Measurements from ENCODE around the gene ZNF804A. TPM values are rescaled to one million over a fixed set of nuclear protein-coding genes. Genes with fewer than 3 reads are reported as not detected.

Gene ZNF804A
- total RNA-seq, 1 donor from 2014 or later: 0.32 TPM

- H3K9ac ChIP-seq (ENCODE audit: low read length): no peak overlapping the region
- TF ChIP-seq CTCF (IDR thresholded peaks at IDR 0.05; ENCODE audit: insufficient read depth, low read depth, low read length): no peak
- no peak for TF ChIP-seq EZH2 (IDR thresholded peaks at IDR 0.05; ENCODE audit: insufficient read depth, low read length)
- no peaks in the 10 kb centered on the region for H4K20me1 ChIP-seq (ENCODE audit: insufficient read depth, low read length)
- Mint-ChIP-seq H3K36me3 (ENCODE audit: low read depth, unreplicated experiment) (no peaks in the 10 kb centered on the region), H3K9me3 (ENCODE audit: unreplicated experiment) (peaks cover 8% of the 10 kb centered on the region), H3K27ac (ENCODE audit: unreplicated experiment) (no peak overlapping the region), H3K4me1 (ENCODE audit: low read depth, unreplicated experiment) (no peaks in the 10 kb centered on the region), H3K4me3 (ENCODE audit: unreplicated experiment) (no peak overlapping the region), H3K27me3 (ENCODE audit: low read depth, unreplicated experiment) (no peaks in the 10 kb centered on the region)
- no peak overlapping the region for H3K27ac ChIP-seq (ENCODE audit: low read depth, low read length)
- H3K4me3 ChIP-seq (ENCODE audit: insufficient read depth, low read depth, low read length): no peak overlapping the region
- no peaks in the 10 kb centered on the region for H3K4me1 ChIP-seq (ENCODE audit: insufficient read depth, low read length)
- H2AFZ ChIP-seq (ENCODE audit: low read depth, low read length): no peak overlapping the region
- no peak for DNase-seq (ENCODE audit: low read depth)
- H3K27me3 ChIP-seq (ENCODE audit: insufficient read depth, low read length): no peaks in the 10 kb centered on the region
- no peaks in the 10 kb centered on the region for H3K36me3 ChIP-seq (ENCODE audit: insufficient read depth, low read length)
- no peak for FAIRE-seq
- no peak overlapping the region for H3K4me2 ChIP-seq (ENCODE audit: low read length)
- H3K79me2 ChIP-seq (ENCODE audit: insufficient read depth, low read length): no peaks in the 10 kb centered on the region
- no peaks in the 10 kb centered on the region for H3K9me3 ChIP-seq (ENCODE audit: insufficient read depth, low read depth, low read length)
Measured at GRCh38 chr2:184610891-184611290, 12.6 kb downstream of the ZNF804A start.

GRCh38 chr2:184611361-184612085 lies 13.2 kb downstream of the ZNF804A start:
- H3K36me3 Mint-ChIP-seq (ENCODE audit: low read depth, unreplicated experiment): no peaks in the 10 kb centered on the region
- FAIRE-seq (no peak), DNase-seq (ENCODE audit: low read depth) (peak; percentile 4)
- H3K4me3 Mint-ChIP-seq (ENCODE audit: unreplicated experiment): no peak overlapping the region
- H3K9me3 Mint-ChIP-seq (ENCODE audit: unreplicated experiment): peaks cover 8% of the 10 kb centered on the region
- Histone ChIP-seq H2AFZ (ENCODE audit: low read depth, low read length) (no peak overlapping the region), H3K36me3 (ENCODE audit: insufficient read depth, low read length) (no peaks in the 10 kb centered on the region), H3K79me2 (ENCODE audit: insufficient read depth, low read length) (no peaks in the 10 kb centered on the region), H3K27ac (ENCODE audit: low read depth, low read length) (no peak overlapping the region), H3K4me2 (ENCODE audit: low read length) (no peak overlapping the region), H3K9ac (ENCODE audit: low read length) (no peak overlapping the region), H3K4me1 (ENCODE audit: insufficient read depth, low read length) (no peaks in the 10 kb centered on the region), H4K20me1 (ENCODE audit: insufficient read depth, low read length) (no peaks in the 10 kb centered on the region), H3K4me3 (ENCODE audit: insufficient read depth, low read depth, low read length) (no peak overlapping the region), H3K27me3 (ENCODE audit: insufficient read depth, low read length) (no peaks in the 10 kb centered on the region), H3K9me3 (ENCODE audit: insufficient read depth, low read depth, low read length) (no peaks in the 10 kb centered on the region)
- TF ChIP-seq CTCF (IDR thresholded peaks at IDR 0.05; ENCODE audit: insufficient read depth, low read depth, low read length) (peak; percentile 34), EZH2 (IDR thresholded peaks at IDR 0.05; ENCODE audit: insufficient read depth, low read length) (no peak)
- H3K27ac Mint-ChIP-seq (ENCODE audit: unreplicated experiment): no peak overlapping the region
- no peaks in the 10 kb centered on the region for H3K4me1 Mint-ChIP-seq (ENCODE audit: low read depth, unreplicated experiment)
- no peaks in the 10 kb centered on the region for H3K27me3 Mint-ChIP-seq (ENCODE audit: low read depth, unreplicated experiment)

- no peaks in the 10 kb centered on the region for H3K9me3 Mint-ChIP-seq (ENCODE audit: unreplicated experiment)
- H3K36me3 Mint-ChIP-seq (ENCODE audit: low read depth, unreplicated experiment): no peaks in the 10 kb centered on the region
- H3K27ac Mint-ChIP-seq (ENCODE audit: unreplicated experiment): no peak overlapping the region
- H4K20me1 ChIP-seq (ENCODE audit: insufficient read depth, low read length): no peaks in the 10 kb centered on the region
- no peak overlapping the region for H3K4me3 Mint-ChIP-seq (ENCODE audit: unreplicated experiment)
- H3K4me3 ChIP-seq (ENCODE audit: insufficient read depth, low read depth, low read length): no peak overlapping the region
- no peaks in the 10 kb centered on the region for H3K4me1 Mint-ChIP-seq (ENCODE audit: low read depth, unreplicated experiment)
- no peaks in the 10 kb centered on the region for H3K36me3 ChIP-seq (ENCODE audit: insufficient read depth, low read length)
- H3K27me3 ChIP-seq (ENCODE audit: insufficient read depth, low read length): no peaks in the 10 kb centered on the region
- H2AFZ ChIP-seq (ENCODE audit: low read depth, low read length): no peak overlapping the region
- H3K4me2 ChIP-seq (ENCODE audit: low read length): no peak overlapping the region
- no peaks in the 10 kb centered on the region for H3K4me1 ChIP-seq (ENCODE audit: insufficient read depth, low read length)
- H3K9ac ChIP-seq (ENCODE audit: low read length): no peak overlapping the region
- DNase-seq (ENCODE audit: low read depth) (no peak), FAIRE-seq (no peak)
- H3K9me3 ChIP-seq (ENCODE audit: insufficient read depth, low read depth, low read length): no peaks in the 10 kb centered on the region
- H3K79me2 ChIP-seq (ENCODE audit: insufficient read depth, low read length): no peaks in the 10 kb centered on the region
- TF ChIP-seq CTCF (IDR thresholded peaks at IDR 0.05; ENCODE audit: insufficient read depth, low read depth, low read length) (no peak), EZH2 (IDR thresholded peaks at IDR 0.05; ENCODE audit: insufficient read depth, low read length) (no peak)
- H3K27me3 Mint-ChIP-seq (ENCODE audit: low read depth, unreplicated experiment): no peaks in the 10 kb centered on the region
- H3K27ac ChIP-seq (ENCODE audit: low read depth, low read length): no peak overlapping the region
Measured at GRCh38 chr2:184620367-184620766, 22.0 kb downstream of the ZNF804A start.

All from astrocyte (in vitro differentiated cells and primary cell).